Panc1 (cell line): ENCODE results near the gene BIRC7. TPM values are rescaled to one million over a fixed set of nuclear protein-coding genes. Genes with fewer than 3 reads are reported as not detected.

Source experiments
- ATAC-seq: fragments of 200-7000 bp; cut with Tn5 transposase; 2 replicates; pipeline ENCODE4 v1.9.1; 2020; ENCODE audit warnings: mild to moderate bottlenecking, moderate library complexity
- BruUV-seq: library from RNA; stranded (reverse); fragments of 400-500 nt; replicated peaks from 2 replicates; lab custom pipeline; 2021; lab: Mats Ljungman, UMichigan
- CTCF ChIA-PET: fragments of 300-600 bp; sonication (Branson Sonifier 250); formaldehyde crosslinking; loops from one replicate; lab custom pipeline; 2022; ENCODE audit warnings: antibody characterized with exemption; lab: Charles Lee
- POLR2A ChIA-PET: fragments of 300-600 bp; sonication (Branson Sonifier 250); formaldehyde crosslinking; loops from one replicate; lab custom pipeline; 2022; ENCODE audit warnings: antibody characterized with exemption; lab: Charles Lee
- DNase-seq: peaks from one replicate; pipeline ENCODE4 v3.0.0-alpha.2; 2010; ENCODE audit warnings: low read depth, low spot score
- H3K27ac ChIP-seq: 2 replicates; pipeline ENCODE4 v1.5.1; 2011; ENCODE audit warnings: mild to moderate bottlenecking, low read length, inconsistent platforms
- H3K27me3 ChIP-seq: fragments of 200-500 bp; sonication (Bioruptor generic); 2 replicates; pipeline ENCODE4 v1.6.0; 2014; ENCODE audit warnings: low read length, inconsistent platforms; ENCODE audit not compliant: control insufficient read depth, insufficient read depth
- H3K36me3 ChIP-seq: fragments of 200-500 bp; sonication (Bioruptor generic); 2 replicates; pipeline ENCODE4 v1.5.1; 2014; ENCODE audit warnings: inconsistent platforms, mild to moderate bottlenecking, low read length, moderate library complexity; ENCODE audit not compliant: control insufficient read depth, insufficient read depth
- H3K4me1 ChIP-seq: 2 replicates; pipeline ENCODE4 v1.5.1; 2011; ENCODE audit warnings: inconsistent platforms, mild to moderate bottlenecking, low read length, moderate library complexity; ENCODE audit not compliant: control insufficient read depth, insufficient read depth
- H3K4me3 ChIP-seq, 2 experiments: 2 replicates each; pipeline ENCODE4 v1.5.1; 2011 to 2012; ENCODE audit warnings: low read depth in 2 of 2, low read length in 2 of 2, mild to moderate bottlenecking in 2 of 2, inconsistent platforms in 1 of 2, moderate library complexity in 1 of 2
- H3K9me3 ChIP-seq: fragments of 200-500 bp; sonication (Bioruptor generic); 2 replicates; pipeline ENCODE4 v1.5.1; 2014; ENCODE audit warnings: low read depth, mild to moderate bottlenecking, inconsistent platforms, low read length, moderate library complexity; ENCODE audit not compliant: control insufficient read depth, insufficient read depth
- POLR2AphosphoS5 ChIP-seq: IDR thresholded peaks from 2 replicates; pipeline ENCODE4 v1.6.1; 2012; ENCODE audit warnings: mild to moderate bottlenecking, low read depth, low read length, moderate library complexity
- SIN3A ChIP-seq: IDR thresholded peaks from 2 replicates; pipeline ENCODE4 v1.6.1; 2012; ENCODE audit warnings: low read depth, mild to moderate bottlenecking, low read length, moderate library complexity, borderline replicate concordance; ENCODE audit not compliant: insufficient read depth
- TCF7L2 ChIP-seq: IDR thresholded peaks from 2 replicates; pipeline ENCODE4 v1.6.1; 2011; ENCODE audit warnings: mild to moderate bottlenecking, low read depth, low read length, inconsistent platforms
- in situ Hi-C: cut with HindIII; loops from 2 replicates; pipeline ENCODE4 v1.10.0; 2016; ENCODE audit warnings: low sequenced_read_pairs, low pct_unique_long_range_greater_than_20kb
- intact Hi-C: fragments of 100-400 bp; cut with micrococcal nuclease; formaldehyde crosslinking; loops from one replicate; pipeline ENCODE4 v1.10.0; 2022; ENCODE audit not compliant: unreplicated experiment
- total RNA-seq: library from RNA; stranded (reverse); gene quantifications from one replicate; pipeline ENCODE4 v1.2.1, GENCODE V29; 2021; ENCODE audit not compliant: unreplicated experiment
- TF ChIP-seq, protein P1 (sequence below): fragments of 450-650 bp; IDR thresholded peaks from 2 replicates; pipeline ENCODE4 v1.5.1; 2017; ENCODE audit warnings: mild to moderate bottlenecking
- TF ChIP-seq, protein P2 (sequence below), 2 experiments: IDR thresholded peaks; 2 replicates each; pipeline ENCODE4 v1.6.1; 2011 to 2012; ENCODE audit warnings: low read depth in 2 of 2, control low read depth in 1 of 2, low read length in 1 of 2, mild to moderate bottlenecking in 1 of 2, moderate library complexity in 1 of 2; ENCODE audit not compliant: insufficient read depth in 1 of 2

The BIRC7 gene
- total RNA-seq, 1 experiment from 2014 or later = 9.0 TPM

DNA sequence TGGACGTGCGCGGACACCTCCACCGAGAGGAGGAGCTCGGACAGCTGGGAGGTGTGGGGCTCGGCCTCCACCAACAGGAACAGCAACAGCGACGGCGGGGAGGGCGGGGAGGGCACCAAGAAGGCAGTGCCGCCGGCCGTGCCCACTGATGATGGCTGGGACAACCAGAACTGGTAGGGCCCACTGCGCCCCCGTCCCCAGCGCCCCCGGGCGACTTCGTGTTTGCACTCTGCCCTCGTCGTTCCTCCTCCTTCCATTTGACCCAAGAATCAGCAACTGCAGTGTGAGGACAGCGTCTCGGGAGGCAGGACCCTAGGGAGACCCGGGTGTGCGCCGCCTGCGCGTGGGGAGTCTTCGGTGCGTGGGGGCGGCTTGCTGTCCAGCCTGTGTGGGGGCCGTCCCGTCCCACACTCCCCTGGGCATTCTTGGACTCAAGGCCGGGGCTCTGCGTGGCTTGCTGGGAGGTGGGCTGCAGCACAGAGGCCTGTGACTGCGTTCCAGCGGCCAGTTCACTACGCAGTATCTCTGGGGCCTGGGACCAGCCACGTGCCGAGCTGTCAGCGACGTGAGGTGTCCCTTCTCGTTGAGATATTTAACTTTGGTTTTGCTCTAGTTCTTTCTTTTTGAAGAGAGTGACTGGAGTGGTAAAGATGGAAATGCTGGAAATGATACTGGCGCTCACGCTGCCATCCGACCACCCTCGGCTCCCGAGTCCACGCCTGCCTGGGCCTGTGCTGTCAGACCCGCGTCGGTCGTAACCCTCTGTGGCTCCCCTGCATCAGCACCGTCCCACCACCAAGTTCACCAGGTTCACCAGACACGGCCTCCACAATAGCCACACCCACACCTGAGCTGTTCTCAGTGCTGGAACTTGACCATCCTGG is 52.2 kb downstream of the BIRC7 start:
- POLR2A ChIA-PET = no interaction called here
- Histone ChIP-seq H3K27me3 (no peaks in the 10 kb centered on the region), H3K9me3 (no peaks in the 10 kb centered on the region), H3K36me3 (no peaks in the 10 kb centered on the region), H3K4me3 (no peak overlapping the region), H3K4me1 (peaks cover 13% of the 10 kb centered on the region), H3K27ac (no peak overlapping the region)
- CTCF ChIA-PET = no interaction called here
- TF ChIP-seq TCF7L2 (no peak), POLR2AphosphoS5 (peak; percentile 6; the same call in 1 of the 2 replicates), SIN3A (no peak)
- TF ChIP-seq, protein P1, sequence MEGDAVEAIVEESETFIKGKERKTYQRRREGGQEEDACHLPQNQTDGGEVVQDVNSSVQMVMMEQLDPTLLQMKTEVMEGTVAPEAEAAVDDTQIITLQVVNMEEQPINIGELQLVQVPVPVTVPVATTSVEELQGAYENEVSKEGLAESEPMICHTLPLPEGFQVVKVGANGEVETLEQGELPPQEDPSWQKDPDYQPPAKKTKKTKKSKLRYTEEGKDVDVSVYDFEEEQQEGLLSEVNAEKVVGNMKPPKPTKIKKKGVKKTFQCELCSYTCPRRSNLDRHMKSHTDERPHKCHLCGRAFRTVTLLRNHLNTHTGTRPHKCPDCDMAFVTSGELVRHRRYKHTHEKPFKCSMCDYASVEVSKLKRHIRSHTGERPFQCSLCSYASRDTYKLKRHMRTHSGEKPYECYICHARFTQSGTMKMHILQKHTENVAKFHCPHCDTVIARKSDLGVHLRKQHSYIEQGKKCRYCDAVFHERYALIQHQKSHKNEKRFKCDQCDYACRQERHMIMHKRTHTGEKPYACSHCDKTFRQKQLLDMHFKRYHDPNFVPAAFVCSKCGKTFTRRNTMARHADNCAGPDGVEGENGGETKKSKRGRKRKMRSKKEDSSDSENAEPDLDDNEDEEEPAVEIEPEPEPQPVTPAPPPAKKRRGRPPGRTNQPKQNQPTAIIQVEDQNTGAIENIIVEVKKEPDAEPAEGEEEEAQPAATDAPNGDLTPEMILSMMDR = no peak
- TF ChIP-seq, protein P2, sequence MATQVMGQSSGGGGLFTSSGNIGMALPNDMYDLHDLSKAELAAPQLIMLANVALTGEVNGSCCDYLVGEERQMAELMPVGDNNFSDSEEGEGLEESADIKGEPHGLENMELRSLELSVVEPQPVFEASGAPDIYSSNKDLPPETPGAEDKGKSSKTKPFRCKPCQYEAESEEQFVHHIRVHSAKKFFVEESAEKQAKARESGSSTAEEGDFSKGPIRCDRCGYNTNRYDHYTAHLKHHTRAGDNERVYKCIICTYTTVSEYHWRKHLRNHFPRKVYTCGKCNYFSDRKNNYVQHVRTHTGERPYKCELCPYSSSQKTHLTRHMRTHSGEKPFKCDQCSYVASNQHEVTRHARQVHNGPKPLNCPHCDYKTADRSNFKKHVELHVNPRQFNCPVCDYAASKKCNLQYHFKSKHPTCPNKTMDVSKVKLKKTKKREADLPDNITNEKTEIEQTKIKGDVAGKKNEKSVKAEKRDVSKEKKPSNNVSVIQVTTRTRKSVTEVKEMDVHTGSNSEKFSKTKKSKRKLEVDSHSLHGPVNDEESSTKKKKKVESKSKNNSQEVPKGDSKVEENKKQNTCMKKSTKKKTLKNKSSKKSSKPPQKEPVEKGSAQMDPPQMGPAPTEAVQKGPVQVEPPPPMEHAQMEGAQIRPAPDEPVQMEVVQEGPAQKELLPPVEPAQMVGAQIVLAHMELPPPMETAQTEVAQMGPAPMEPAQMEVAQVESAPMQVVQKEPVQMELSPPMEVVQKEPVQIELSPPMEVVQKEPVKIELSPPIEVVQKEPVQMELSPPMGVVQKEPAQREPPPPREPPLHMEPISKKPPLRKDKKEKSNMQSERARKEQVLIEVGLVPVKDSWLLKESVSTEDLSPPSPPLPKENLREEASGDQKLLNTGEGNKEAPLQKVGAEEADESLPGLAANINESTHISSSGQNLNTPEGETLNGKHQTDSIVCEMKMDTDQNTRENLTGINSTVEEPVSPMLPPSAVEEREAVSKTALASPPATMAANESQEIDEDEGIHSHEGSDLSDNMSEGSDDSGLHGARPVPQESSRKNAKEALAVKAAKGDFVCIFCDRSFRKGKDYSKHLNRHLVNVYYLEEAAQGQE (IDR thresholded peaks at IDR 0.05; ENCODE audit: insufficient read depth in 1 of 2, low read depth in 2 of 2, low read length in 1 of 2) = no peak
- in situ Hi-C loops (loop anchor here (25.0 kb wide), 1 partner anchor 99 kb away; no protein-coding TSS in a partner anchor), intact Hi-C loops (no loop called here)
- DNase-seq = no peak
- no TSS peak for BruUV-seq
- no peak for ATAC-seq

DNA sequence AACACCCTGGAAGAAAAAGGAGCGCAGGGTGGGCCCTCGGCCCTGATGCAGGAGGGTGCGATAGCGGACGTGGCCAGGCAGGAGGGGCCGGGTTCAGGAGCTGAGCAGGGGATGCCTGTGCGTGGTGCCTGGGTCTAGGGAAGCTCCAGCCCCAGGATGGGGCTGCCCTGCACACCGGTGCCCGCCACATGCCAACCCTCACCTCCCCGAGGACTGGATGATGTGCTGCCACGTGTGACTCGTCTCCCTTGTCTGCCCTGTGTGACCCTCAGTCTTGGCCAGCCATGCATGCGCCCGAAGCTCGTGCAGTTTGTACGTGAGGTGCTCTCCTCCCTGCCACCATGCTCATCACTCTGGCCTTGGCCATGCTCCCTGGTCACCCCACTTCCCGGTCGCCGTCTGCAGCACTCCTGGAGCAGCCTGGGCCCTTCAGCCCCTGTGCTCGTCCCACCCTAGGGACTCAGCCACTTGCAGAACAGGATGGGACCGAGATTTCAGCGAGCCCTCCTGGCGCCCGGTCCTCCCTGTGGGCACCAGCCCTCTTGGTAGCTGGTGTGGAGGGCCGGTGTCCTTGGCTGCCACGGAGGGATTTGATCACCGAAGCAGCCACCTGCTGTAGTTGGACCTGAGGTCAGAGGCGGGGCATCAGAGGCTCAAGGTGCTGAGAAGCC is 53.0 kb downstream of the BIRC7 start:
- ChIA-PET POLR2A (interaction anchor here (0.5 kb wide), 1 partner anchor 8 kb away, joined by 6 read pairs; no protein-coding TSS in a partner anchor), CTCF (no interaction called here)
- Histone ChIP-seq H3K27me3 (no peaks in the 10 kb centered on the region), H3K27ac (no peak overlapping the region), H3K4me3 (no peak overlapping the region), H3K9me3 (no peaks in the 10 kb centered on the region), H3K4me1 (peaks cover 13% of the 10 kb centered on the region), H3K36me3 (no peaks in the 10 kb centered on the region)
- DNase-seq (no peak), ATAC-seq (no peak)
- TF ChIP-seq POLR2AphosphoS5 = 0 out of 2 replicates have a peak, but pooled peaks have one; percentile 4
- TF ChIP-seq, protein P2 (IDR thresholded peaks at IDR 0.05; ENCODE audit: insufficient read depth in 1 of 2, low read depth in 2 of 2, low read length in 1 of 2) = no peak
- intact Hi-C loops = no loop called here
- in situ Hi-C loops = loop anchor here (25.0 kb wide), 1 partner anchor 99 kb away; no protein-coding TSS in a partner anchor
- BruUV-seq = TSS peak; percentile 62
